Tibial nerve (tissue), 4 donors: ENCODE measurements around the gene ST3GAL2. TPM values are rescaled to one million over a fixed set of nuclear protein-coding genes. Genes with fewer than 3 reads are reported as not detected.
A peak's percentile ranks its signal among the peaks of the same experiment; 100 is the strongest.

Source experiments
- DNase-seq, 2 donors: peaks; one replicate each; pipeline ENCODE4 v3.0.0-alpha.2; 2019; ENCODE audit warnings: low spot score in 2 of 2
- H3K27ac ChIP-seq, 4 donors: fragments of 200-600 bp; sonication (generic) in 3 of 4; one replicate each; pipeline ENCODE4 v1.5.1; 2017 to 2019; ENCODE audit warnings: mild to moderate bottlenecking in 1 of 4
- H3K27me3 ChIP-seq, 2 donors: fragments of 200-600 bp; sonication (generic) in 1 of 2; one replicate each; pipeline versions ENCODE4 v1.5.1 to v1.6.0; 2017 to 2019
- H3K36me3 ChIP-seq, 3 donors: fragments of 200-600 bp; sonication (generic); one replicate each; pipeline ENCODE4 v1.5.1; 2018 to 2019
- H3K4me1 ChIP-seq, 4 donors: fragments of 200-600 bp; sonication (generic) in 3 of 4; one replicate each; pipeline ENCODE4 v1.5.1; 2017 to 2019
- H3K4me3 ChIP-seq, 4 donors: fragments of 200-600 bp; sonication (generic) in 3 of 4; one replicate each; pipeline ENCODE4 v1.5.1; 2017 to 2019; ENCODE audit warnings: mild to moderate bottlenecking in 1 of 4, moderate library complexity in 1 of 4
- H3K9me3 ChIP-seq, 4 donors: fragments of 200-600 bp; sonication (generic) in 3 of 4; one replicate each; pipeline ENCODE4 v1.5.1; 2017 to 2019
- CTCF ChIP-seq, 5 experiments: fragments of 200-600 bp in 3 of 5; fragments of 450-650 bp in 2 of 5; sonication (generic) in 3 of 5; IDR thresholded peaks; one replicate each; pipeline ENCODE4 v1.5.1; 2016 to 2019; ENCODE audit warnings: antibody characterized with exemption in 5 of 5, mild to moderate bottlenecking in 3 of 5, moderate library complexity in 2 of 5
- EP300 ChIP-seq, 2 donors: sonication (generic); formaldehyde crosslinking; IDR thresholded peaks; one replicate each; pipeline ENCODE4 v1.6.1; 2017; ENCODE audit warnings: antibody characterized with exemption in 2 of 2, mild to moderate bottlenecking in 1 of 2
- POLR2A ChIP-seq, 2 donors: fragments of 450-650 bp; IDR thresholded peaks; one replicate each; pipeline ENCODE4 v1.6.1; 2017; ENCODE audit warnings: antibody characterized with exemption in 2 of 2, mild to moderate bottlenecking in 2 of 2, moderate library complexity in 2 of 2
- WGBS, 2 donors: methylation state at CpG; one replicate each; pipeline ENCODE4 v1.1.5; 2018; 5-methylcytosine and 5-hydroxymethylcytosine counted together
- total RNA-seq, 4 donors: library from RNA; depleted of rRNA; stranded (reverse); fragments of >200 nt; gene quantifications; one replicate each; pipeline ENCODE4 v1.1.0, GENCODE V29; 2016

ST3GAL2 gene
- total RNA-seq, 4 donors from 2014 or later = 18.6 to 32.4 (median 23.6) TPM

GRCh38 chr16:70438585-70438968 is 323 bp downstream of the ST3GAL2 start:
- no peaks in the 10 kb centered on the region for H3K27me3 ChIP-seq
- no peak for DNase-seq
- WGBS, 2 donors = 0 to 2% methylated on average over 20 of the region's 39 CpGs

GRCh38 chr16:70437582-70438557 is 1.0 kb downstream of the ST3GAL2 start:
- peaks cover 0 to 57% (median 31%) of the 10 kb centered on the region in 4 donors for H3K4me1 ChIP-seq
- WGBS, 2 donors = 6 to 9% methylated on average over 22 of the region's 22 CpGs
- peak overlapping the region in 3 of 4 donors; percentile 72 to 91 (median 81) for H3K27ac ChIP-seq

More at GRCh38 chr16:70438585-70438968, 323 bp downstream of the ST3GAL2 start:
- peak overlapping the region; percentile 62 to 97 (median 79) for H3K4me3 ChIP-seq
- H3K36me3 ChIP-seq = no peaks in the 10 kb centered on the region
- H3K4me1 ChIP-seq = peaks cover 0 to 50% (median 24%) of the 10 kb centered on the region in 4 donors
- H3K9me3 ChIP-seq = no peaks in the 10 kb centered on the region
- TF ChIP-seq POLR2A (IDR thresholded peaks at IDR 0.05) = no peak
- TF ChIP-seq EP300 (IDR thresholded peaks at IDR 0.05) = no peak
- TF ChIP-seq CTCF (IDR thresholded peaks at IDR 0.05) = no peak
- peak overlapping the region in 3 of 4 donors; percentile 72 to 91 (median 81) for H3K27ac ChIP-seq

GRCh38 chr16:70437017-70437581 is 1.8 kb downstream of the ST3GAL2 start:
- H3K27me3 ChIP-seq = no peaks in the 10 kb centered on the region
- no peaks in the 10 kb centered on the region for H3K36me3 ChIP-seq
- WGBS, 2 donors = 14 to 40% methylated on average over 4 to 5 of the region's 5 CpGs
- TF ChIP-seq CTCF (IDR thresholded peaks at IDR 0.05) (no peak), EP300 (IDR thresholded peaks at IDR 0.05) (no peak), POLR2A (IDR thresholded peaks at IDR 0.05) (no peak)
- H3K4me3 ChIP-seq = peak overlapping the region in 2 of 4 donors; percentile 82 to 97
- peaks cover 0 to 65% (median 38%) of the 10 kb centered on the region in 4 donors for H3K4me1 ChIP-seq
- no peak for DNase-seq
- peak overlapping the region in 3 of 4 donors; percentile 72 to 91 (median 81) for H3K27ac ChIP-seq
- no peaks in the 10 kb centered on the region for H3K9me3 ChIP-seq

More at GRCh38 chr16:70437582-70438557, 1.0 kb downstream of the ST3GAL2 start:
- no peaks in the 10 kb centered on the region for H3K9me3 ChIP-seq
- H3K36me3 ChIP-seq = no peaks in the 10 kb centered on the region
- DNase-seq = no peak
- H3K27me3 ChIP-seq = no peaks in the 10 kb centered on the region
- peak overlapping the region; percentile 62 to 97 (median 79) for H3K4me3 ChIP-seq
- TF ChIP-seq EP300 (IDR thresholded peaks at IDR 0.05) (no peak), POLR2A (IDR thresholded peaks at IDR 0.05) (no peak), CTCF (IDR thresholded peaks at IDR 0.05) (no peak)

- H3K4me3 ChIP-seq = no peak overlapping the region
- no peaks in the 10 kb centered on the region for H3K36me3 ChIP-seq
- H3K4me1 ChIP-seq = peaks cover 0 to 86% (median 61%) of the 10 kb centered on the region in 4 donors
- 83 to 88% methylated on average over 6 of the region's 6 CpGs for WGBS, 2 donors
- no peaks in the 10 kb centered on the region for H3K9me3 ChIP-seq
- H3K27ac ChIP-seq = peak overlapping the region in 1 of 4 donors; percentile 36
- TF ChIP-seq POLR2A (IDR thresholded peaks at IDR 0.05) (no peak), CTCF (IDR thresholded peaks at IDR 0.05) (no peak), EP300 (IDR thresholded peaks at IDR 0.05) (no peak)
- H3K27me3 ChIP-seq = no peaks in the 10 kb centered on the region
- DNase-seq = no peak
Measured at GRCh38 chr16:70434484-70435260, 4.2 kb downstream of the ST3GAL2 start.
